Testis (tissue), 2 donors: ENCODE results near the gene WNT4.

Experiments
- POLR2A ChIP-seq: fragments of 450-650 bp; IDR thresholded peaks from one replicate; pipeline ENCODE4 v1.6.1; 2017; ENCODE audit warnings: antibody characterized with exemption, mild to moderate bottlenecking, moderate library complexity
- TF ChIP-seq, protein P1 (sequence below), 3 experiments: fragments of 450-650 bp in 2 of 3; fragments of 200-600 bp in 1 of 3; sonication (generic) in 1 of 3; IDR thresholded peaks; one replicate each; pipeline ENCODE4 v1.5.1; 2016 to 2019; ENCODE audit warnings: antibody characterized with exemption in 3 of 3, mild to moderate bottlenecking in 2 of 3, moderate library complexity in 1 of 3

- TF ChIP-seq, protein P1, sequence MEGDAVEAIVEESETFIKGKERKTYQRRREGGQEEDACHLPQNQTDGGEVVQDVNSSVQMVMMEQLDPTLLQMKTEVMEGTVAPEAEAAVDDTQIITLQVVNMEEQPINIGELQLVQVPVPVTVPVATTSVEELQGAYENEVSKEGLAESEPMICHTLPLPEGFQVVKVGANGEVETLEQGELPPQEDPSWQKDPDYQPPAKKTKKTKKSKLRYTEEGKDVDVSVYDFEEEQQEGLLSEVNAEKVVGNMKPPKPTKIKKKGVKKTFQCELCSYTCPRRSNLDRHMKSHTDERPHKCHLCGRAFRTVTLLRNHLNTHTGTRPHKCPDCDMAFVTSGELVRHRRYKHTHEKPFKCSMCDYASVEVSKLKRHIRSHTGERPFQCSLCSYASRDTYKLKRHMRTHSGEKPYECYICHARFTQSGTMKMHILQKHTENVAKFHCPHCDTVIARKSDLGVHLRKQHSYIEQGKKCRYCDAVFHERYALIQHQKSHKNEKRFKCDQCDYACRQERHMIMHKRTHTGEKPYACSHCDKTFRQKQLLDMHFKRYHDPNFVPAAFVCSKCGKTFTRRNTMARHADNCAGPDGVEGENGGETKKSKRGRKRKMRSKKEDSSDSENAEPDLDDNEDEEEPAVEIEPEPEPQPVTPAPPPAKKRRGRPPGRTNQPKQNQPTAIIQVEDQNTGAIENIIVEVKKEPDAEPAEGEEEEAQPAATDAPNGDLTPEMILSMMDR (IDR thresholded peaks at IDR 0.05) = no peak
- TF ChIP-seq POLR2A = no peak
These were observed 46.0 kb upstream of the WNT4 start for GRCh38 chr1:22188914-22189313.
